CD4-positive, alpha-beta T cell (primary cell): Measurements from ENCODE around the gene DERL2. TPM values are rescaled to one million over a fixed set of nuclear protein-coding genes. Genes with fewer than 3 reads are reported as not detected.

Experiments
- ATAC-seq: fragments of 200-7000 bp; cut with Tn5 transposase; one replicate; pipeline ENCODE4 v1.10.0; 2022; ENCODE audit warnings: mild to moderate bottlenecking; ENCODE audit not compliant: poor library complexity
- CTCF ChIA-PET: fragments of 350-600 bp; sonication (Branson Sonifier 250); formaldehyde crosslinking; loops from one replicate; lab custom pipeline; 2021; ENCODE audit warnings: antibody characterized with exemption, inconsistent platforms; lab: Charles Lee
- POLR2A ChIA-PET: fragments of 350-600 bp; sonication (Branson Sonifier 250); formaldehyde crosslinking; loops from one replicate; lab custom pipeline; 2021; ENCODE audit warnings: antibody characterized with exemption, inconsistent platforms; lab: Charles Lee
- DNase-seq, 14 experiments: peaks; one replicate each; pipeline ENCODE4 v3.0.0-alpha.2; 2013 to 2020; ENCODE audit warnings: mixed read lengths in 2 of 14
- H3K27ac ChIP-seq, 2 donors: one replicate each; pipeline versions ENCODE4 v1.5.1 to v1.7.0; 2013; ENCODE audit warnings: low read length in 2 of 2, low read depth in 1 of 2, mild to moderate bottlenecking in 1 of 2
- H3K27me3 ChIP-seq, 2 experiments: 1 replicate in 1 of 2; 2 replicates in 1 of 2; pipeline versions ENCODE4 v1.6.1 to v1.7.0; 2013; ENCODE audit warnings: low read length in 2 of 2, control low read depth in 1 of 2, mild to moderate bottlenecking in 1 of 2, moderate library complexity in 1 of 2; ENCODE audit not compliant: insufficient read depth in 2 of 2, control insufficient read depth in 1 of 2
- H3K36me3 ChIP-seq: one replicate; pipeline ENCODE4 v1.6.1; 2013; ENCODE audit warnings: low read length, control low read depth; ENCODE audit not compliant: insufficient read depth
- H3K4me1 ChIP-seq: one replicate; pipeline ENCODE4 v1.6.1; 2013; ENCODE audit warnings: low read length, control low read depth; ENCODE audit not compliant: insufficient read depth
- H3K4me3 ChIP-seq: one replicate; pipeline ENCODE4 v1.5.1; 2013; ENCODE audit warnings: mild to moderate bottlenecking, low read length, moderate library complexity
- H3K9me3 ChIP-seq, 2 experiments: 1 replicate in 1 of 2; 2 replicates in 1 of 2; pipeline versions ENCODE4 v1.6.1 to v1.7.0; 2013; ENCODE audit warnings: low read length in 2 of 2, mild to moderate bottlenecking in 2 of 2, control low read depth in 1 of 2, moderate library complexity in 1 of 2; ENCODE audit not compliant: control insufficient read depth in 1 of 2, insufficient read depth in 1 of 2
- H3K27ac Mint-ChIP-seq: one replicate; pipeline ENCODE4 v1.8.0; 2020; ENCODE audit warnings: mixed read lengths
- H3K27me3 Mint-ChIP-seq: one replicate; pipeline ENCODE4 v1.8.0; 2021; ENCODE audit warnings: mixed read lengths
- H3K36me3 Mint-ChIP-seq: one replicate; pipeline ENCODE4 v1.8.0; 2021; ENCODE audit warnings: low read depth, mixed read lengths
- H3K4me1 Mint-ChIP-seq: one replicate; pipeline ENCODE4 v1.8.0; 2021; ENCODE audit warnings: low read depth, mixed read lengths
- H3K4me3 Mint-ChIP-seq: one replicate; pipeline ENCODE4 v1.8.0; 2020; ENCODE audit warnings: mild to moderate bottlenecking, mixed read lengths
- H3K9me3 Mint-ChIP-seq: one replicate; pipeline ENCODE4 v1.8.0; 2020; ENCODE audit warnings: mixed read lengths
- CTCF ChIP-seq: fragments of 200-600 bp; IDR thresholded peaks from one replicate; pipeline ENCODE4 v1.8.0; 2022; ENCODE audit warnings: antibody characterized with exemption, mild to moderate bottlenecking
- intact Hi-C, 2 experiments: fragments of 100-400 bp; cut with DNase I in 1 of 2; cut with micrococcal nuclease in 1 of 2; formaldehyde crosslinking; loops; one replicate each; pipeline versions ENCODE4 v1.15.1 to v1.9.0; 2023 to 2025; cut with DNase I, micrococcal nuclease
- total RNA-seq, 174 experiments: library from RNA in 2 of 174; stranded (reverse) in 2 of 174; gene quantifications; one replicate each; pipeline ENCODE4 v1.2.3 and lab custom pipeline; 2021 to 2026

Gene DERL2
- total RNA-seq, 2 experiments from 2014 or later: 88.3 to 98.7 TPM

- H3K4me1 ChIP-seq: peaks cover 16% of the 10 kb centered on the region
- Mint-ChIP-seq H3K27me3 (no peaks in the 10 kb centered on the region), H3K4me3 (no peak overlapping the region), H3K9me3 (no peaks in the 10 kb centered on the region), H3K4me1 (peaks cover 59% of the 10 kb centered on the region), H3K36me3 (peaks cover 89% of the 10 kb centered on the region), H3K27ac (no peak overlapping the region)
- ATAC-seq (no peak), DNase-seq (no peak)
- no peaks in the 10 kb centered on the region for H3K27me3 ChIP-seq
- no peak for TF ChIP-seq CTCF
- no peak overlapping the region for H3K27ac ChIP-seq
- H3K9me3 ChIP-seq: no peaks in the 10 kb centered on the region
- intact Hi-C loops: loop anchor here (10.0 kb wide), 2 partner anchors 67 to 1163 kb away; partner anchors contain the start of genes KIAA0753 (in 1 of the 2), NUP88 (in 1 of the 2) and TXNDC17 (in 1 of the 2)
- H3K36me3 ChIP-seq: peaks cover 79% of the 10 kb centered on the region
- ChIA-PET CTCF (no interaction called here), POLR2A (no interaction called here)
- H3K4me3 ChIP-seq: no peak overlapping the region
Observed at GRCh38 chr17:5481451-5481850, 4.5 kb downstream of the DERL2 start.

GRCh38 chr17:5480962-5481361 is 5.0 kb downstream of the DERL2 start:
- H3K27me3 Mint-ChIP-seq: no peaks in the 10 kb centered on the region
- POLR2A ChIA-PET: no interaction called here
- H3K27ac Mint-ChIP-seq: no peak overlapping the region
- Histone ChIP-seq H3K4me1 (peaks cover 16% of the 10 kb centered on the region), H3K9me3 (no peaks in the 10 kb centered on the region), H3K27me3 (no peaks in the 10 kb centered on the region), H3K36me3 (peaks cover 82% of the 10 kb centered on the region), H3K4me3 (no peak overlapping the region), H3K27ac (no peak overlapping the region)
- CTCF ChIA-PET: no interaction called here
- no peak for TF ChIP-seq CTCF
- DNase-seq (no peak), ATAC-seq (no peak)
- intact Hi-C loops: loop anchor here (10.0 kb wide), 2 partner anchors 66 to 1164 kb away; partner anchors contain the start of genes KIAA0753 (in 1 of the 2), NUP88 (in 1 of the 2) and TXNDC17 (in 1 of the 2)
- peaks cover 89% of the 10 kb centered on the region for H3K36me3 Mint-ChIP-seq
- no peaks in the 10 kb centered on the region for H3K9me3 Mint-ChIP-seq
- no peak overlapping the region for H3K4me3 Mint-ChIP-seq
- H3K4me1 Mint-ChIP-seq: peaks cover 54% of the 10 kb centered on the region

- Histone ChIP-seq H3K4me1 (no peaks in the 10 kb centered on the region), H3K27me3 (no peaks in the 10 kb centered on the region), H3K36me3 (peaks cover 89% of the 10 kb centered on the region), H3K27ac (no peak overlapping the region), H3K9me3 (no peaks in the 10 kb centered on the region), H3K4me3 (no peak overlapping the region)
- DNase-seq (no peak), ATAC-seq (no peak)
- POLR2A ChIA-PET: no interaction called here
- intact Hi-C loops: no loop called here
- Mint-ChIP-seq H3K9me3 (no peaks in the 10 kb centered on the region), H3K36me3 (peaks cover 99% of the 10 kb centered on the region), H3K27me3 (no peaks in the 10 kb centered on the region), H3K4me3 (no peak overlapping the region), H3K4me1 (peaks cover 36% of the 10 kb centered on the region), H3K27ac (no peak overlapping the region)
- no peak for TF ChIP-seq CTCF
- CTCF ChIA-PET: no interaction called here
Observed at GRCh38 chr17:5478992-5479391, 7.0 kb downstream of the DERL2 start.
